SK-N-SH (cell line): ENCODE results near the gene PTPRN.

Experiments
- CHD2 ChIP-seq: fragments of 150-350 bp; IDR thresholded peaks from 2 replicates; pipeline ENCODE4 v1.6.1; 2018; ENCODE audit warnings: low read length; ENCODE audit not compliant: partially characterized antibody
- EP300 ChIP-seq, 2 experiments: IDR thresholded peaks; 2 replicates each; pipeline versions ENCODE4 v1.4.0 to v1.6.1; 2012; ENCODE audit warnings: borderline replicate concordance in 1 of 2, low read depth in 1 of 2, low read length in 1 of 2
- EZH2phosphoT487 ChIP-seq: fragments of 200-600 bp; sonication (generic); IDR thresholded peaks from 2 replicates; pipeline ENCODE4 v1.6.1; 2017; ENCODE audit warnings: low read depth, mixed run types, mild to moderate bottlenecking, antibody characterized with exemption, moderate library complexity, borderline replicate concordance
- GABPA ChIP-seq: IDR thresholded peaks from 2 replicates; pipeline ENCODE4 v1.4.0; 2012; ENCODE audit warnings: low read depth, mild to moderate bottlenecking
- GATA2 ChIP-seq: sonication (generic); formaldehyde crosslinking; IDR thresholded peaks from 2 replicates; pipeline ENCODE4 v1.5.0; 2020; ENCODE audit warnings: mild to moderate bottlenecking, missing genetic modification reagents
- JUND ChIP-seq: IDR thresholded peaks from 2 replicates; pipeline ENCODE4 v1.4.0; 2012
- MXI1 ChIP-seq: IDR thresholded peaks from 2 replicates; pipeline ENCODE4 v1.6.1; 2012; ENCODE audit warnings: mild to moderate bottlenecking, low read depth, low read length, improper control_type of control experiment
- RCOR1 ChIP-seq: fragments of 150-350 bp; IDR thresholded peaks from 2 replicates; pipeline ENCODE4 v1.6.1; 2017; ENCODE audit warnings: antibody characterized with exemption, low read length
- RFX5 ChIP-seq: IDR thresholded peaks from 2 replicates; pipeline ENCODE4 v1.6.1; 2012; ENCODE audit warnings: mild to moderate bottlenecking, improper control_type of control experiment, low read length
- SIN3A ChIP-seq: IDR thresholded peaks from 2 replicates; pipeline ENCODE4 v1.6.1; 2012; ENCODE audit warnings: low read depth, mild to moderate bottlenecking, low read length, moderate library complexity, borderline replicate concordance
- TAF1 ChIP-seq: IDR thresholded peaks from 2 replicates; pipeline ENCODE4 v1.6.1; 2012; ENCODE audit warnings: low read depth, mild to moderate bottlenecking, low read length, moderate library complexity, borderline replicate concordance
- TF ChIP-seq, protein P1 (sequence below): fragments of 200-600 bp; sonication (generic); IDR thresholded peaks from 2 replicates; pipeline ENCODE4 v1.6.1; 2017; ENCODE audit warnings: antibody characterized with exemption, mild to moderate bottlenecking, moderate library complexity
- TF ChIP-seq, protein P2 (sequence below): IDR thresholded peaks from 2 replicates; pipeline ENCODE4 v1.4.0; 2012; ENCODE audit warnings: low read depth

DNA sequence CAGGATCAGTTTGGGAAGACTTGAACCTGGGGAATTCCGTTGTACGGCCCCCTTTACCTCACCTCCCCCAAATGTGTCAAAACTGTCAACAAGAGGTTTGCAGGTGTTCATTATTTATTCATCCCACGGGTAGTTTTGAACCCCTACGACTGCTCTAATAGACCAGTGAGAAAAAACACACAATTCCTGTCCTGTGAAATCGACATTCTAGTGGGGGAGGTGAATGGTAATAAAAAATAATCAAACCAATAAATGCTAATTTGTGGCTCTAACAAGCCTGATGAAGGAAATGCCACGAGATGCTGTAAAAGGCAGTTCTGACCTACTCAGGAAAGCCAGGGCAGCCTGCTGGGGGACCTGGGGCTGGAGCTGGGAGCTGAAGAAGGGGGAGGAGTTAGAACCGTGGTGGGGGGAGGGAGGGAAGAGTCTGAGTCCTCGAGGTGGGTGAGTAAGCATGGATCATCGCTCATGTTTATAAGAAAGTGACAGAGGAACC, 30.5 kb downstream of the PTPRN start:
- TF ChIP-seq RCOR1, result no peak
- TF ChIP-seq, protein P1, sequence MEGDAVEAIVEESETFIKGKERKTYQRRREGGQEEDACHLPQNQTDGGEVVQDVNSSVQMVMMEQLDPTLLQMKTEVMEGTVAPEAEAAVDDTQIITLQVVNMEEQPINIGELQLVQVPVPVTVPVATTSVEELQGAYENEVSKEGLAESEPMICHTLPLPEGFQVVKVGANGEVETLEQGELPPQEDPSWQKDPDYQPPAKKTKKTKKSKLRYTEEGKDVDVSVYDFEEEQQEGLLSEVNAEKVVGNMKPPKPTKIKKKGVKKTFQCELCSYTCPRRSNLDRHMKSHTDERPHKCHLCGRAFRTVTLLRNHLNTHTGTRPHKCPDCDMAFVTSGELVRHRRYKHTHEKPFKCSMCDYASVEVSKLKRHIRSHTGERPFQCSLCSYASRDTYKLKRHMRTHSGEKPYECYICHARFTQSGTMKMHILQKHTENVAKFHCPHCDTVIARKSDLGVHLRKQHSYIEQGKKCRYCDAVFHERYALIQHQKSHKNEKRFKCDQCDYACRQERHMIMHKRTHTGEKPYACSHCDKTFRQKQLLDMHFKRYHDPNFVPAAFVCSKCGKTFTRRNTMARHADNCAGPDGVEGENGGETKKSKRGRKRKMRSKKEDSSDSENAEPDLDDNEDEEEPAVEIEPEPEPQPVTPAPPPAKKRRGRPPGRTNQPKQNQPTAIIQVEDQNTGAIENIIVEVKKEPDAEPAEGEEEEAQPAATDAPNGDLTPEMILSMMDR, result no peak
- TF ChIP-seq EZH2phosphoT487, result no peak
- no peak for TF ChIP-seq GATA2 (CRISPR knock-in tag)
- no peak for TF ChIP-seq SIN3A
- TF ChIP-seq, protein P2, sequence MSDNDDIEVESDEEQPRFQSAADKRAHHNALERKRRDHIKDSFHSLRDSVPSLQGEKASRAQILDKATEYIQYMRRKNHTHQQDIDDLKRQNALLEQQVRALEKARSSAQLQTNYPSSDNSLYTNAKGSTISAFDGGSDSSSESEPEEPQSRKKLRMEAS, result no peak
- TF ChIP-seq CHD2, result no peak
- TF ChIP-seq MXI1, result no peak
- TF ChIP-seq TAF1, result no peak
- TF ChIP-seq RFX5, result no peak
- no peak for TF ChIP-seq JUND
- TF ChIP-seq GABPA, result no peak
- no peak for TF ChIP-seq EP300 (IDR thresholded peaks at IDR 0.05; ENCODE audit: borderline replicate concordance in 1 of 2, low read depth in 1 of 2, low read length in 1 of 2)
